Keratinocyte (primary cell): ENCODE measurements around the gene SPATA4. TPM values are rescaled to one million over a fixed set of nuclear protein-coding genes. Genes with fewer than 3 reads are reported as not detected.

Experiments used
- DNase-seq: peaks from one replicate; pipeline ENCODE4 v3.0.0-alpha.2; 2011; ENCODE audit warnings: low read depth, missing footprints, low spot score
- FAIRE-seq: peaks from 2 replicates; lab custom pipeline; 2011; peaks lifted over from hg19 to GRCh38; lab: Jason Lieb, UNC
- H2AFZ ChIP-seq: 2 replicates; pipeline ENCODE4 v1.6.0; 2012; ENCODE audit warnings: low read length, control low read depth, inconsistent platforms; ENCODE audit not compliant: control insufficient read depth
- H3K27ac ChIP-seq: 2 replicates; pipeline ENCODE4 v1.5.1; 2011; ENCODE audit warnings: low read length; ENCODE audit not compliant: control insufficient read depth, insufficient read depth
- H3K27me3 ChIP-seq: 3 replicates; pipeline ENCODE4 v1.6.0; 2011; ENCODE audit warnings: low read length; ENCODE audit not compliant: control insufficient read depth, insufficient read depth; ENCODE audit errors: extremely low read depth
- H3K36me3 ChIP-seq, 2 experiments: 2 replicates in 1 of 2; 3 replicates in 1 of 2; pipeline ENCODE4 v1.5.1; 2011; ENCODE audit warnings: low read length in 2 of 2, mild to moderate bottlenecking in 1 of 2; ENCODE audit not compliant: control insufficient read depth in 2 of 2, insufficient read depth in 2 of 2; ENCODE audit errors: extremely low read depth in 1 of 2
- H3K4me1 ChIP-seq: 3 replicates; pipeline ENCODE4 v1.5.1; 2011; ENCODE audit warnings: low read length; ENCODE audit not compliant: control insufficient read depth, insufficient read depth; ENCODE audit errors: extremely low read depth
- H3K4me2 ChIP-seq: 3 replicates; pipeline ENCODE4 v1.6.0; 2011; ENCODE audit warnings: low read depth, low read length; ENCODE audit not compliant: control insufficient read depth, insufficient read depth; ENCODE audit errors: extremely low read depth
- H3K4me3 ChIP-seq, 3 experiments: fragments of 200-600 bp in 1 of 3; sonication (generic) in 1 of 3; 2 replicates in 2 of 3; 3 replicates in 1 of 3; pipeline ENCODE4 v1.5.1; 2011 to 2016; ENCODE audit warnings: low read length in 3 of 3, mild to moderate bottlenecking in 3 of 3, control low read depth in 2 of 3, inconsistent platforms in 1 of 3, low read depth in 1 of 3, mixed read lengths in 1 of 3, mixed run types in 1 of 3, moderate library complexity in 1 of 3; ENCODE audit not compliant: control insufficient read depth in 2 of 3, insufficient read depth in 2 of 3; ENCODE audit errors: extremely low read depth in 1 of 3
- H3K79me2 ChIP-seq: 2 replicates; pipeline ENCODE4 v1.6.0; 2012; ENCODE audit warnings: low read length; ENCODE audit not compliant: control insufficient read depth, insufficient read depth
- H3K9ac ChIP-seq: 3 replicates; pipeline ENCODE4 v1.6.0; 2011; ENCODE audit warnings: low read length; ENCODE audit not compliant: control insufficient read depth, insufficient read depth; ENCODE audit errors: extremely low read depth
- H3K9me1 ChIP-seq: 3 replicates; pipeline ENCODE4 v1.6.0; 2011; ENCODE audit warnings: low read length; ENCODE audit not compliant: control insufficient read depth, insufficient read depth; ENCODE audit errors: extremely low read depth
- H3K9me3 ChIP-seq: 2 replicates; pipeline ENCODE4 v1.5.1; 2012; ENCODE audit warnings: low read depth, low read length; ENCODE audit not compliant: control insufficient read depth
- H4K20me1 ChIP-seq: 3 replicates; pipeline ENCODE4 v1.6.0; 2011; ENCODE audit warnings: low read length; ENCODE audit not compliant: control insufficient read depth, insufficient read depth; ENCODE audit errors: extremely low read depth
- EZH2 ChIP-seq: IDR thresholded peaks from one replicate; pipeline ENCODE4 v1.6.1; 2012; ENCODE audit warnings: inconsistent platforms, mild to moderate bottlenecking, low read length, moderate library complexity
- dilution Hi-C: fragments of 300-500 bp; cut with MboI; formaldehyde crosslinking; loops from one replicate; pipeline ENCODE4 v1.7.0; 2020; ENCODE audit warnings: low sequenced_read_pairs; ENCODE audit not compliant: extremely low pct_ligation_motif_present
- polyA plus RNA-seq, 5 experiments: library from polyadenylated mRNA; depleted of rRNA in 3 of 5; stranded (reverse) in 3 of 5; stranded (forward) in 1 of 5; unstranded in 1 of 5; fragments of >200 nt; gene quantifications; 1 replicate in 1 of 5; 2 replicates in 3 of 5; 3 replicates in 1 of 5; pipeline versions ENCODE4 v1.2.1 to v1.2.3, GENCODE V29; 2011 to 2012; ENCODE audit warnings: missing spikeins in 2 of 5, low read depth in 1 of 5, low replicate concordance in 1 of 5
- TF ChIP-seq, protein P1 (sequence below), 3 experiments: IDR thresholded peaks in 1 of 3; conservative IDR thresholded peaks in 1 of 3; optimal IDR thresholded peaks in 1 of 3; 2 replicates in 2 of 3; 3 replicates in 1 of 3; pipeline versions ENCODE3 to v1.5.1; 2011; ENCODE audit warnings: low read length in 3 of 3, mild to moderate bottlenecking in 3 of 3, moderate library complexity in 2 of 3, control low read depth in 1 of 3, inconsistent platforms in 1 of 3; ENCODE audit not compliant: insufficient read depth in 2 of 3; ENCODE audit errors: extremely low read depth in 1 of 3

Gene SPATA4
- polyA plus RNA-seq, 1 donor (not counting 4 experiments of a cell fraction or from before 2014, with no cell fraction given): 0.12 TPM

- no peak for TF ChIP-seq EZH2
- TF ChIP-seq, protein P1, sequence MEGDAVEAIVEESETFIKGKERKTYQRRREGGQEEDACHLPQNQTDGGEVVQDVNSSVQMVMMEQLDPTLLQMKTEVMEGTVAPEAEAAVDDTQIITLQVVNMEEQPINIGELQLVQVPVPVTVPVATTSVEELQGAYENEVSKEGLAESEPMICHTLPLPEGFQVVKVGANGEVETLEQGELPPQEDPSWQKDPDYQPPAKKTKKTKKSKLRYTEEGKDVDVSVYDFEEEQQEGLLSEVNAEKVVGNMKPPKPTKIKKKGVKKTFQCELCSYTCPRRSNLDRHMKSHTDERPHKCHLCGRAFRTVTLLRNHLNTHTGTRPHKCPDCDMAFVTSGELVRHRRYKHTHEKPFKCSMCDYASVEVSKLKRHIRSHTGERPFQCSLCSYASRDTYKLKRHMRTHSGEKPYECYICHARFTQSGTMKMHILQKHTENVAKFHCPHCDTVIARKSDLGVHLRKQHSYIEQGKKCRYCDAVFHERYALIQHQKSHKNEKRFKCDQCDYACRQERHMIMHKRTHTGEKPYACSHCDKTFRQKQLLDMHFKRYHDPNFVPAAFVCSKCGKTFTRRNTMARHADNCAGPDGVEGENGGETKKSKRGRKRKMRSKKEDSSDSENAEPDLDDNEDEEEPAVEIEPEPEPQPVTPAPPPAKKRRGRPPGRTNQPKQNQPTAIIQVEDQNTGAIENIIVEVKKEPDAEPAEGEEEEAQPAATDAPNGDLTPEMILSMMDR (optimal IDR thresholded peaks at IDR 0.05 in 1 of 3, IDR thresholded peaks at IDR 0.05 in 1 of 3, conservative IDR thresholded peaks at IDR 0.05 in 1 of 3; ENCODE audit: extremely low read depth in 1 of 3, insufficient read depth in 2 of 3, low read length in 3 of 3): no peak
- Histone ChIP-seq H3K27me3 (no peaks in the 10 kb centered on the region), H3K9ac (no peak overlapping the region), H3K27ac (no peak overlapping the region), H3K9me1 (no peaks in the 10 kb centered on the region), H3K4me1 (peaks cover 12% of the 10 kb centered on the region), H3K36me3 (no peaks in the 10 kb centered on the region), H3K9me3 (no peaks in the 10 kb centered on the region), H3K4me2 (no peak overlapping the region), H3K79me2 (no peaks in the 10 kb centered on the region), H3K4me3 (no peak overlapping the region), H2AFZ (no peak overlapping the region), H4K20me1 (no peaks in the 10 kb centered on the region)
- no peak for FAIRE-seq
- no peak for DNase-seq
- dilution Hi-C loops: no loop called here
Observed at GRCh38 chr4:176186671-176187395, 8.6 kb downstream of the SPATA4 start.

GRCh38 chr4:176186067-176186466 lies 9.3 kb downstream of the SPATA4 start:
- DNase-seq (no peak), FAIRE-seq (no peak)
- Histone ChIP-seq H3K9me1 (no peaks in the 10 kb centered on the region), H3K79me2 (no peaks in the 10 kb centered on the region), H3K36me3 (no peaks in the 10 kb centered on the region), H3K9ac (no peak overlapping the region), H3K9me3 (no peaks in the 10 kb centered on the region), H2AFZ (no peak overlapping the region), H3K4me2 (no peak overlapping the region), H4K20me1 (no peaks in the 10 kb centered on the region), H3K27me3 (no peaks in the 10 kb centered on the region), H3K27ac (no peak overlapping the region), H3K4me3 (no peak overlapping the region), H3K4me1 (peaks cover 12% of the 10 kb centered on the region)
- TF ChIP-seq EZH2: no peak
- TF ChIP-seq, protein P1 (optimal IDR thresholded peaks at IDR 0.05 in 1 of 3, IDR thresholded peaks at IDR 0.05 in 1 of 3, conservative IDR thresholded peaks at IDR 0.05 in 1 of 3; ENCODE audit: extremely low read depth in 1 of 3, insufficient read depth in 2 of 3, low read length in 3 of 3): no peak
- dilution Hi-C loops: no loop called here
